HG02884 (cell line): Measurements from ENCODE around the gene FUCA1.
A peak's percentile ranks its signal among the peaks of the same experiment; 100 is the strongest.
"Not testable (repeated sequence)": the region's sequence is repeated elsewhere in the genome, so short reads cannot be mapped to it uniquely, and the experiment has no call there.

ENCODE experiments used
- ATAC-seq: cut with Tn5 transposase; IDR thresholded peaks from one replicate; pipeline ENCODE4 v1.9.1; 2021; ENCODE audit warnings: mild to moderate bottlenecking, moderate library complexity; ENCODE audit not compliant: unreplicated experiment

FUCA1 gene

GRCh38 chr1:23867895-23868556 is at the start of gene FUCA1:
Gene FUCA1 (minus strand): TSS chr1:23868290. CDS start chr1:23868286, 4 bp downstream.
- peak; percentile 85 for ATAC-seq

GRCh38 chr1:23916209-23917131 is 48.4 kb upstream of the FUCA1 start:
- ATAC-seq, result peak; percentile 67

GRCh38 chr1:23915466-23915865 is 47.4 kb upstream of the FUCA1 start:
- ATAC-seq, result no peak

DNA sequence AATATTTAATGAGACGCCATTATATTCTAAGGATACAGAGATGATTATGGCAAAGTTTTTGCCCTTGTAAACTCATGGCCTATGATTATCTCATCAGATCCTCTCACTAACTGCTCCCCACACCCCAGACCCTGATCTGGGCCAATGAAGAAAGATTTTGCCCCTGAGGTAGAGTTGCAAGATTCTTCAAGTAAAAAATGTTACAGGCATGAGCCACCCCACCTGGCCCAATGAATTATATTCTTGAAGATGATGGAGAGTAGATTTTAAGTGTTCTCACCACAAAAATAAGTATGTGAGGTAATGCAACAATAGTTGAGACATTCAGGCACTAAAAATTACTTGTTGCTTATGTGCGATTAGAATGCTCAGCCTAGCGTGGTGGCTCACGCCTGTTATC is 46.8 kb upstream of the FUCA1 start:
- ATAC-seq, result no peak

- ATAC-seq, result no peak
Measured at GRCh38 chr1:23913212-23913880, 45.3 kb upstream of the FUCA1 start, which contains the start of gene CNR2. Gene CNR2 (minus strand): TSS chr1:23913362. CDS start chr1:23875617, 37,745 bp downstream.

DNA sequence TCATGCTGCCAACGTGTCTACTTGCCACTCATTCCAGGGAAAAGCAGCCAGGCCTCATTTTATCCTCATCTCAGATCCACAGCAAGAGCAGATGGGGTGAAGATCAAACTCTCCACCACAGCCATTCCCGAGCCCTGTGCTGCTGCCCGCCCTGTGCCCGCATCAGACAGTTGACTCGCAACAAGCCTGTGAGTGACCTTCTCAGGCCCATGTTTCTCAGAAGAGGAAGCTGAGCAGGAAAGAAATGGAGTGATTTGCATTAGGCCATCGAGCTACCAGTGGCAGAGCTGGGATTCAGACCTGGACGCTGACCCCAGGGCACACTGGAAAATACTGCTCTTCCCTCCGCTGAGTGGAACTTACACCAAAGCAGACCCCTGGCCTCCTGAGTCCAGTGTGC is 43.8 kb upstream of the FUCA1 start:
- no peak for ATAC-seq

DNA sequence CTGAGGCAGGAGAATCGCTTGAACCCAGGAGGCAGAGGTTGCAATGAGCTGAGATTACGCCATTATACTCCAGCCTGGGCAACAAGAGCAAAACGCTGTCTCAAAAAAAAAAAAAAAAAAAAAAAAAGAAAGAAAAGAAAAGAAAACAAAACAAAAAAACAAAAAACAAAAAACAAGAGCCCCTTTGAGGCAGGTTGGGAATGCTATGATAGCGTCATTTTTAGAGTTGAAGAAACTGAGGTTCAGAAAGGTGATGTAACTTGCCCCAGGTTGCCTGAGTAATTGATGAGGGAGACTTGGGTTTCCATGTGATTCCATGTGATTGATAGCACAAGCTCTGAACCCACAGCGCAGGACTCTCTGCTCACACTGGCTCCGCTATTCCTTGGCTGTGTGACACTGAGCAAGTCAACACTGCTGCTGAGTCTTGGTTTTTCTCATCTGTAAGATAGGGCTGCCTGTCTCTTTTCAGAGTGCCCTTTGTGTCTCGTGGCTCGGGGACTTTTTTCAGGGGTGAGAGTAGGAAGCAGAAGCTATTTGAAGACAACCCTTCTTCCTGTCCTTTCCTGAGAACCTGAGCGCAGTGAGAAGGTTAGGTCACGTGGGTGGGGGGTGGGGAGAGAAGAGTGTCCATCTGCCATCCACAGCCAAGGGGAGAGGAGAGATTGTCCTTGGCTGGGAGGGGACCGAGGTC is 42.6 kb upstream of the FUCA1 start:
- ATAC-seq, result no peak

- no peak for ATAC-seq
Measured at GRCh38 chr1:23910144-23910543, 42.1 kb upstream of the FUCA1 start.

GRCh38 chr1:23909412-23909811 is 41.3 kb upstream of the FUCA1 start:
- ATAC-seq, result no peak

- ATAC-seq, result no peak
Measured at GRCh38 chr1:23908453-23909341, 40.6 kb upstream of the FUCA1 start.

DNA sequence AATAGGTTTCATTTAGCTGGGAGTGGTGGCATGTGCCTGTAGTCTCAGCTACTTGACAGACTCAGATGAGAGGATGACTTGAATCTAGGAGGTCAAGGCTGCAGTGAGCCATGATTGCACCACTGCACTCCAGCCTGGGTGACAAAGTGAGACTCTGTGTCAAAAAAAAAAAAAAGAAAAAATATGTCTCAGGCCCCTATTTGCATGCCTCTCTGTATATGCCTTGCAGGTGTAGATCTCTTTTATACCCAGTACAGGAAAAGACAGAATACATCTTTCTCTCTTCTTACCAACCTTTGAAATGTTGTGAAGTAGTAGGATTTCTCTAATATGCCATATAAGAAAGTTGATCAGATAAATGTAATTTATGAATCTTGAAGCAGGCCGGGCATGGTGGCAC is 38.6 kb upstream of the FUCA1 start:
- no peak for ATAC-seq

DNA sequence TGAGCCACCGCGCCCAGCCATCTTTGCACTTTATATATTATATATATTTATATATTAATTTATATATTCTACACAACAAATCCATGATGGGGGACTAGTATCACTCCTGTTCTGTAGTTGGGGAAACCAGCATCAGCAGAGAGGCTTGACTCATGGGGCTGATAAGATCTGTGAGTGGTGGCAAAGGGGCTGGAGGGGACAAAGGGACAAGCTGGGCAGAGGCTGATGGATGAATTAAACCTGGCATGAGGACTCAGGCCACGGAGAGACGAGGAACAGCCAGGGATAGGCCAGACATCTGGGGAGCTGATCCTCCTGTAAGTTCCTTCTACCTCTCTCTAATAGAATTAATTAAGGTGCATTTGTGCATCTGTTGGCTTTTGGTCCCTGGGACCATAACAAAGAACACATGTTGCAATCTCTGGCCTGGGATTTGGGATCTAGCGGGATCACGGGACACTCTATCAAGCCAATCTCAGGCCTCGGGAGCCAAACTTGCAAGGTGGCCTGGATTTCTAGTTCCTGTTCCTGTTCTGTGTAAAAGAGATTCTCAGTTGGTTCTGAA is 37.5 kb upstream of the FUCA1 start:
- no peak for ATAC-seq

GRCh38 chr1:23904748-23905357 is 36.8 kb upstream of the FUCA1 start:
- ATAC-seq, result peak; percentile 45

DNA sequence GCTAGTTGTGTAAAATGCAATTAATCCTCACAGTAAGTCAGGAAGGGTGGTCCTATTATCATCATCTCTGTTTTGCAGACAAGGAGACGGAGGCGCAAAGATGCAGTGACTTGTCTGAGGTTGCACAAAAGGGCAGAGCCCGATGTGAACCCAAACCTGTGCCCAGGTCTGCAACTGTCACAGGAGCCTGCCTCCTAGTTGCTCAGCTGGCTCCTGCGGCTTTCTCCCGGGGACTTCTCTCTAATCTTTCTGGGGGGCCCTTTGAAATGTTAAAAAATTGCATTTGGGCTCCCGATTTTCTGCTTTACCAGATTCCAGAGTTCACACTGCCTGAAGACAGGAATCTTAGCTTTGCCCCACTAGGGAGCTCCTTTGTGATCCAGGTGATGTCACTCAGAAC is 35.7 kb upstream of the FUCA1 start:
- ATAC-seq, result no peak

- no peak for ATAC-seq
Measured at GRCh38 chr1:23902321-23903278, 34.5 kb upstream of the FUCA1 start.

DNA sequence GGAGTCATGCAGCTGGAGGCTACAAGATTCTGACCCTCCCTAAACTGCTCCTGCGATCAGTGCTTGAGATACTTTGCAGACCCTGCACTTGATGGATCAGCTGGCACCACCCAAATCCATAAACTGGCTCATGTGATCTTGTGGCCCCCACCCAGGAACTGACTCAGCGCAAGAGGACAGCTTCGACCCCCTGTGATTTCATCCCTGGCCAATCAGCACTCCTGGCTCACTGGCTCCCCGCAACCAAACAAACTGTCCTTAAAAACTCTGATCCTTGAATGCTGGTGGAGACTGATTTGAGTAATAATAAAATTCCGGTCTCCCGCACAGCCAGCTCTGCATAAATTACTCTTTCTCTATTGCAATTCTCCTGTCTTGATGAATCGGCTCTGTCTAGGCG is 31.9 kb upstream of the FUCA1 start:
- not testable (repeated sequence) for ATAC-seq

DNA sequence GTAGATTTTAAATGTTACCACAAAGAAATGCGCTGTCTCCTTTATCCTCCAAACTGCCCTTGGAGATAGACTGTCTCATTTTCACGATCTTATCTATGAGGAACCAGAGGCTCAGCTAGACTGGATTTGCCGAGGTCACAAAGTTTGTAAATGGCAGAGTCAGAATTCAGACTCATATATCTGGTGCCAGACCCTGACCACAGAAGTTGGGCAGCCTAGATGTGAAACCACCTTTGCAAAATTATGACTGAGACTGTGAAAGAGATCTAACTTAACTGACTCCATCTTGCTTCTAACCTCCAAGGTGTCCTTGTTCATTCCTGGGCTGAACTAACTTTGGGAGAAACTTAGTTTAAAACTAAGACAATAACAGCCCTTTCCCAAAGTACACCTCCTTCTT is 31.0 kb upstream of the FUCA1 start:
- no peak for ATAC-seq

- ATAC-seq, result no peak
Measured at GRCh38 chr1:23897083-23897482, 29.0 kb upstream of the FUCA1 start.
